ENCODE data around the gene PRR33.

The PRR33 gene

GRCh38 chr11:1919391-1920127 lies 27.9 kb upstream of the PRR33 start, which contains the start of gene TNNT3:
Gene TNNT3, plus strand, starts transcription at chr11:1919703. Its CDS starts 3,172 bp downstream, at chr11:1922875.
- DNase-seq (no peak), ATAC-seq (ENCODE audit: insufficient read depth, low read depth) (no peak)
- Histone ChIP-seq H3K79me2 (ENCODE audit: insufficient read depth, low read length) (no peaks in the 10 kb centered on the region), H3K27me3 (ENCODE audit: insufficient read depth, low read length, poor library complexity) (no peaks in the 10 kb centered on the region), H3K36me3 (ENCODE audit: insufficient read depth, low read length) (no peaks in the 10 kb centered on the region), H3K4me3 (ENCODE audit: low read depth in 1 of 2, low read length in 2 of 2) (no peak within 1 kb of the TSS), H3K4me1 (ENCODE audit: insufficient read depth, low read length) (peaks cover 8% of the 10 kb centered on the region), H3K9ac (ENCODE audit: low read depth, low read length) (no peak within 1 kb of the TSS), H2AFZ (ENCODE audit: low read depth, low read length) (no peak within 1 kb of the TSS), H4K20me1 (ENCODE audit: insufficient read depth, low read length) (no peaks in the 10 kb centered on the region), H3K27ac (ENCODE audit: low read length) (no peak within 1 kb of the TSS), H3K4me2 (ENCODE audit: insufficient read depth, low read length) (no peak within 1 kb of the TSS), H3K9me3 (ENCODE audit: insufficient read depth, low read length, severe bottlenecking) (no peaks in the 10 kb centered on the region)
- TF ChIP-seq CTCF (IDR thresholded peaks at IDR 0.05; ENCODE audit: borderline replicate concordance, extremely low read depth, low read length, poor library complexity, severe bottlenecking) = no peak
- no peak for TF ChIP-seq EZH2 (IDR thresholded peaks at IDR 0.05; ENCODE audit: borderline replicate concordance, low read depth, low read length, severe bottlenecking)

GRCh38 chr11:1918436-1919315 lies 27.0 kb upstream of the PRR33 start:
- H3K27ac ChIP-seq (ENCODE audit: low read length) = no peak overlapping the region
- H3K9ac ChIP-seq (ENCODE audit: low read depth, low read length) = no peak overlapping the region
- H3K79me2 ChIP-seq (ENCODE audit: insufficient read depth, low read length) = no peaks in the 10 kb centered on the region
- no peaks in the 10 kb centered on the region for H3K27me3 ChIP-seq (ENCODE audit: insufficient read depth, low read length, poor library complexity)
- no peaks in the 10 kb centered on the region for H4K20me1 ChIP-seq (ENCODE audit: insufficient read depth, low read length)
- no peaks in the 10 kb centered on the region for H3K9me3 ChIP-seq (ENCODE audit: insufficient read depth, low read length, severe bottlenecking)
- H3K4me2 ChIP-seq (ENCODE audit: insufficient read depth, low read length) = no peak overlapping the region
- H3K4me1 ChIP-seq (ENCODE audit: insufficient read depth, low read length) = peaks cover 6% of the 10 kb centered on the region
- H2AFZ ChIP-seq (ENCODE audit: low read depth, low read length) = no peak overlapping the region
- ATAC-seq (ENCODE audit: insufficient read depth, low read depth) (no peak), DNase-seq (no peak)
- no peak overlapping the region for H3K4me3 ChIP-seq (ENCODE audit: low read depth in 1 of 2, low read length in 2 of 2)
- TF ChIP-seq CTCF (IDR thresholded peaks at IDR 0.05; ENCODE audit: borderline replicate concordance, extremely low read depth, low read length, poor library complexity, severe bottlenecking) (peak; percentile 9), EZH2 (IDR thresholded peaks at IDR 0.05; ENCODE audit: borderline replicate concordance, low read depth, low read length, severe bottlenecking) (no peak)
- H3K36me3 ChIP-seq (ENCODE audit: insufficient read depth, low read length) = no peaks in the 10 kb centered on the region

- Histone ChIP-seq H3K9me3 (ENCODE audit: insufficient read depth, low read length, severe bottlenecking) (no peaks in the 10 kb centered on the region), H4K20me1 (ENCODE audit: insufficient read depth, low read length) (no peaks in the 10 kb centered on the region), H2AFZ (ENCODE audit: low read depth, low read length) (no peak overlapping the region), H3K4me3 (ENCODE audit: low read depth in 1 of 2, low read length in 2 of 2) (no peak overlapping the region), H3K4me2 (ENCODE audit: insufficient read depth, low read length) (no peak overlapping the region), H3K9ac (ENCODE audit: low read depth, low read length) (no peak overlapping the region), H3K27ac (ENCODE audit: low read length) (no peak overlapping the region), H3K27me3 (ENCODE audit: insufficient read depth, low read length, poor library complexity) (no peaks in the 10 kb centered on the region), H3K79me2 (ENCODE audit: insufficient read depth, low read length) (no peaks in the 10 kb centered on the region), H3K36me3 (ENCODE audit: insufficient read depth, low read length) (no peaks in the 10 kb centered on the region), H3K4me1 (ENCODE audit: insufficient read depth, low read length) (peaks cover 3% of the 10 kb centered on the region)
- TF ChIP-seq EZH2 (IDR thresholded peaks at IDR 0.05; ENCODE audit: borderline replicate concordance, low read depth, low read length, severe bottlenecking) = no peak
- peak; percentile 43 for TF ChIP-seq CTCF (IDR thresholded peaks at IDR 0.05; ENCODE audit: borderline replicate concordance, extremely low read depth, low read length, poor library complexity, severe bottlenecking)
- no peak for DNase-seq
- ATAC-seq (ENCODE audit: insufficient read depth, low read depth) = peak; percentile 27; the same call in 1 of the 3 replicates
Measured at GRCh38 chr11:1917523-1918435, 26.1 kb upstream of the PRR33 start.

Measured in DND-41 (cell line).